Peyer's patch (tissue), 4 donors: ENCODE data around the gene AFG3L2.

ENCODE experiments used
- CTCF ChIP-seq, 6 experiments: fragments of 450-650 bp in 4 of 6; fragments of 200-600 bp in 2 of 6; sonication (generic) in 1 of 6; IDR thresholded peaks; one replicate each; pipeline ENCODE4 v1.5.1; 2017 to 2019; ENCODE audit warnings: antibody characterized with exemption in 6 of 6, mild to moderate bottlenecking in 3 of 6, moderate library complexity in 1 of 6
- POLR2A ChIP-seq, 2 donors: fragments of 450-650 bp; IDR thresholded peaks; one replicate each; pipeline ENCODE4 v1.5.1; 2017; ENCODE audit warnings: antibody characterized with exemption in 2 of 2, mild to moderate bottlenecking in 2 of 2, moderate library complexity in 2 of 2

- TF ChIP-seq CTCF (IDR thresholded peaks at IDR 0.05): no peak
- no peak for TF ChIP-seq POLR2A (IDR thresholded peaks at IDR 0.05)
Measured at GRCh38 chr18:12399231-12399630, 22.2 kb upstream of the AFG3L2 start.
